Esophagus muscularis mucosa (tissue), 4 donors: Measurements from ENCODE around the gene NAE1.

Experiments used
- CTCF ChIP-seq, 3 experiments: fragments of 200-600 bp in 2 of 3; fragments of 450-650 bp in 1 of 3; sonication (generic) in 2 of 3; IDR thresholded peaks; one replicate each; pipeline ENCODE4 v1.5.1; 2017 to 2019; ENCODE audit warnings: antibody characterized with exemption in 3 of 3, mild to moderate bottlenecking in 2 of 3, moderate library complexity in 1 of 3
- EP300 ChIP-seq: sonication (generic); formaldehyde crosslinking; IDR thresholded peaks from one replicate; pipeline ENCODE4 v1.6.1; 2017; ENCODE audit warnings: antibody characterized with exemption
- POLR2A ChIP-seq: fragments of 450-650 bp; IDR thresholded peaks from one replicate; pipeline ENCODE4 v1.6.1; 2017; ENCODE audit warnings: antibody characterized with exemption, moderate library complexity, mild to moderate bottlenecking, low read depth
- POLR2AphosphoS5 ChIP-seq, 2 donors: sonication (generic); formaldehyde crosslinking; IDR thresholded peaks; one replicate each; pipeline ENCODE4 v1.6.1; 2017; ENCODE audit warnings: antibody characterized with exemption in 2 of 2

GRCh38 chr16:66873685-66874055 is 42.9 kb upstream of the NAE1 start:
- TF ChIP-seq CTCF (IDR thresholded peaks at IDR 0.05) (no peak), POLR2A (no peak), EP300 (no peak), POLR2AphosphoS5 (IDR thresholded peaks at IDR 0.05) (no peak)
